Suprapubic skin (tissue), 4 donors: ENCODE results near the gene SPIB.

Source experiments
- CTCF ChIP-seq, 2 donors: fragments of 200-600 bp in 1 of 2; fragments of 450-650 bp in 1 of 2; sonication (generic) in 1 of 2; IDR thresholded peaks; one replicate each; pipeline ENCODE4 v1.5.1; 2016 to 2019; ENCODE audit warnings: antibody characterized with exemption in 2 of 2, mild to moderate bottlenecking in 1 of 2, moderate library complexity in 1 of 2
- EP300 ChIP-seq: sonication (generic); formaldehyde crosslinking; IDR thresholded peaks from one replicate; pipeline ENCODE4 v1.6.1; 2017; ENCODE audit warnings: antibody characterized with exemption
- POLR2A ChIP-seq, 2 donors: fragments of 450-650 bp; IDR thresholded peaks; one replicate each; pipeline ENCODE4 v1.6.1; 2017; ENCODE audit warnings: antibody characterized with exemption in 2 of 2, mild to moderate bottlenecking in 2 of 2, moderate library complexity in 2 of 2
- POLR2AphosphoS5 ChIP-seq, 3 donors: sonication (generic); formaldehyde crosslinking; IDR thresholded peaks; one replicate each; pipeline ENCODE4 v1.6.1; 2017; ENCODE audit warnings: antibody characterized with exemption in 3 of 3

- TF ChIP-seq CTCF (IDR thresholded peaks at IDR 0.05) (no peak), POLR2AphosphoS5 (IDR thresholded peaks at IDR 0.05) (no peak), EP300 (no peak), POLR2A (IDR thresholded peaks at IDR 0.05) (no peak)
Measured at GRCh38 chr19:50447053-50447452, 28.3 kb downstream of the SPIB start.
